NCI-H2196 (cell line): ENCODE results near the gene EDN2.

ENCODE experiments used
- DNase-seq: peaks from one replicate; lab custom pipeline; 2025; ENCODE audit not compliant: unreplicated experiment; lab: John Stamatoyannopoulos, UW

EDN2 gene

GRCh38 chr1:41518471-41518870 lies 34.0 kb upstream of the EDN2 start:
- no peak for DNase-seq

- DNase-seq: no peak
Measured at GRCh38 chr1:41517062-41517438, 32.6 kb upstream of the EDN2 start.

- peak; percentile 84 for DNase-seq
Measured at GRCh38 chr1:41516168-41517061, 31.9 kb upstream of the EDN2 start.

GRCh38 chr1:41515778-41516167 lies 31.3 kb upstream of the EDN2 start:
- no peak for DNase-seq

GRCh38 chr1:41515131-41515678 lies 30.7 kb upstream of the EDN2 start:
- DNase-seq: peak; percentile 77

GRCh38 chr1:41514381-41514780 lies 29.9 kb upstream of the EDN2 start:
- DNase-seq: no peak

- no peak for DNase-seq
Measured at GRCh38 chr1:41513383-41513735, 28.9 kb upstream of the EDN2 start.

GRCh38 chr1:41512701-41513382 lies 28.4 kb upstream of the EDN2 start:
- DNase-seq: no peak

GRCh38 chr1:41511239-41511540 lies 26.7 kb upstream of the EDN2 start:
- no peak for DNase-seq

GRCh38 chr1:41510531-41511238 lies 26.2 kb upstream of the EDN2 start:
- DNase-seq: no peak

GRCh38 chr1:41509270-41509671 lies 24.8 kb upstream of the EDN2 start:
- no peak for DNase-seq

GRCh38 chr1:41508290-41508689 lies 23.8 kb upstream of the EDN2 start:
- no peak for DNase-seq

GRCh38 chr1:41507836-41508235 lies 23.4 kb upstream of the EDN2 start:
- DNase-seq: no peak

- no peak for DNase-seq
Measured at GRCh38 chr1:41507110-41507720, 22.7 kb upstream of the EDN2 start.

- DNase-seq: peak; percentile 84
Measured at GRCh38 chr1:41504114-41505035, 19.9 kb upstream of the EDN2 start.

- DNase-seq: no peak
Measured at GRCh38 chr1:41503538-41504113, 19.1 kb upstream of the EDN2 start.

- DNase-seq: no peak
Measured at GRCh38 chr1:41502912-41503311, 18.4 kb upstream of the EDN2 start.

- peak; percentile 90 for DNase-seq
Measured at GRCh38 chr1:41501581-41501980, 17.1 kb upstream of the EDN2 start.

GRCh38 chr1:41500781-41501518 lies 16.5 kb upstream of the EDN2 start:
- no peak for DNase-seq
